PFSK-1 (cell line): ENCODE data around the gene MUS81.

Experiments used
- POLR2AphosphoS5 ChIP-seq: IDR thresholded peaks from 2 replicates; pipeline ENCODE4 v1.6.1; 2012; ENCODE audit warnings: low read depth, mild to moderate bottlenecking, control low read depth, low read length, moderate library complexity
- REST ChIP-seq, 2 experiments: IDR thresholded peaks; 2 replicates each; pipeline versions ENCODE4 v1.6.1 to v1.8.0; 2011 to 2012; ENCODE audit warnings: low read depth in 2 of 2, low read length in 2 of 2, control low read depth in 1 of 2, inconsistent platforms in 1 of 2, mild to moderate bottlenecking in 1 of 2, moderate library complexity in 1 of 2; ENCODE audit not compliant: insufficient read depth in 1 of 2
- SIN3A ChIP-seq: IDR thresholded peaks from 2 replicates; pipeline ENCODE4 v1.6.1; 2012; ENCODE audit warnings: mild to moderate bottlenecking, low read length, moderate library complexity, borderline replicate concordance; ENCODE audit not compliant: insufficient read depth

- TF ChIP-seq POLR2AphosphoS5 (no peak), REST (IDR thresholded peaks at IDR 0.05; ENCODE audit: insufficient read depth in 1 of 2, low read depth in 2 of 2, low read length in 2 of 2) (no peak), SIN3A (no peak)
Observed at GRCh38 chr11:65829459-65829858, 30.8 kb upstream of the MUS81 start.
